Muscle layer of duodenum (tissue), 2 donors: ENCODE measurements around the gene ATP2A3.
A peak's percentile ranks its signal among the peaks of the same experiment; 100 is the strongest.

Experiments used
- H3K27ac ChIP-seq: one replicate; pipeline ENCODE4 v1.7.0; 2013; ENCODE audit warnings: mild to moderate bottlenecking, low read length
- H3K27me3 ChIP-seq: one replicate; pipeline ENCODE4 v1.7.0; 2013; ENCODE audit warnings: low read depth, mild to moderate bottlenecking, control low read depth, low read length
- H3K36me3 ChIP-seq, 2 donors: one replicate each; pipeline ENCODE4 v1.7.0; 2013; ENCODE audit warnings: low read length in 2 of 2, control low read depth in 1 of 2, mild to moderate bottlenecking in 1 of 2; ENCODE audit not compliant: insufficient read depth in 2 of 2, control insufficient read depth in 1 of 2
- H3K4me1 ChIP-seq, 2 donors: one replicate each; pipeline ENCODE4 v1.7.0; 2013; ENCODE audit warnings: low read length in 2 of 2, mild to moderate bottlenecking in 2 of 2, control low read depth in 1 of 2, moderate library complexity in 1 of 2; ENCODE audit not compliant: insufficient read depth in 2 of 2, control insufficient read depth in 1 of 2
- H3K4me3 ChIP-seq, 2 donors: one replicate each; pipeline ENCODE4 v1.7.0; 2013; ENCODE audit warnings: low read length in 2 of 2, low read depth in 1 of 2, mild to moderate bottlenecking in 1 of 2
- H3K9me3 ChIP-seq, 2 donors: one replicate each; pipeline ENCODE4 v1.7.0; 2013; ENCODE audit warnings: low read length in 2 of 2, control low read depth in 1 of 2, mild to moderate bottlenecking in 1 of 2; ENCODE audit not compliant: control insufficient read depth in 1 of 2
- donor health status: healthy.

Gene ATP2A3

DNA sequence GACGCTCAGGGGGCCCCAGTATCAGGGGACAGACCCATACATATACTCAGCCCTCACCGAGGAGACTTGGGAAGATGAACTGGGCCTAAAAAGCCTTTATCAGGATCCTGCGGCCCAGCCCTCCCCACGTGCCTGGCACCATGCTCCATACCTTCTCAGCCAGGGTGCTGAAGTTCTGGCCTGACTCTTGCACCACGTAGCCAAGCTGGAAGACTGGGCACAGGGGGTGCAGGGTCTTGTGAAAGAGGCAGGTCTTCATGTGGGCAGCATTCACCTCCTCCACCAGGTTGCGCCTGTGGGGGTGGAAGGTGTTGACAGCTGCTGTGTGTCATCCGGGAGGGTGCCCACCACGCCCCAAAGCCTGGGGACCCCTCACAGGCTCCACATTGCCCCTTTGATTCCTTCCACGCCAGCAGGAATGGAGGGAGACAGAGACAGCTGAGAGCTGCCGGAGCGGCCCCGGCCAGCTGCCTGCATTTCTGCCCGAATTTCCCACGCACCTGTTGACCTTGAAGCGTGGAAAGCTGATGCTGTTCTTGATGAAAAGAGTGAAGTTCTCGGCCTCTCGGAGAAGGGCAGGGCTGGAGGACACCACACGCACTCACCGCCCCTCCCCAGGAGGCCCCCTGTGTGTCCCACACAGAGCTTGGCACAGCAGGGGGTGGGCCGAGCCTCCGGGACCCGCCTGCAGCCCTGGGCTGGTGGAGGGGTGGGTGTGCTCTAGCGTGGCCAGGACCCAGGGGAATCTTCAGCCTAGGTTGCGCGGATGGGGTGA, 61.0 kb downstream of the ATP2A3 start:
- H3K4me1 ChIP-seq = no peaks in the 10 kb centered on the region
- H3K27ac ChIP-seq = no peak overlapping the region
- no peak overlapping the region for H3K4me3 ChIP-seq
- no peaks in the 10 kb centered on the region for H3K9me3 ChIP-seq
- no peaks in the 10 kb centered on the region for H3K36me3 ChIP-seq
- no peaks in the 10 kb centered on the region for H3K27me3 ChIP-seq

DNA sequence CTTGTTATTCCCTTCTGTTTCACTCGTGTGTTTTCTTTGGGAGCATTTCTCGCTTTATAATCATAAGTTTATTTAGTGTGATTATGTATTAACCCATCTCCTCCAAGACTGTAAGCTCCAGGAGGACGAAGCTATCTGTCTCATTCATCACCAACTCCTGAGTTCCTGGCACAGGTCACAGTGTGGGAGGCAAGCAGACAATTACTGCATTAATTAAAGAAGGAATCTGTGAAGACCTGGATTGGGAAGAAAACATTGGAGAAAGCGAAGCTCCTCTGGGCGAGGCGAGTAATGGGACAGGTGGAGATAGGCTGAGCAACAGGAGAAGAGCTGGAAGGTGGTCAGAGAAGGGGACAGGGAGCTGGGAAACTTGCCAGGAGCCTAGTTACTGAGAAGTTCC, 63.6 kb downstream of the ATP2A3 start:
- no peaks in the 10 kb centered on the region for H3K9me3 ChIP-seq
- H3K27ac ChIP-seq = no peak overlapping the region
- H3K4me1 ChIP-seq = no peaks in the 10 kb centered on the region
- no peaks in the 10 kb centered on the region for H3K36me3 ChIP-seq
- no peaks in the 10 kb centered on the region for H3K27me3 ChIP-seq
- no peak overlapping the region for H3K4me3 ChIP-seq

DNA sequence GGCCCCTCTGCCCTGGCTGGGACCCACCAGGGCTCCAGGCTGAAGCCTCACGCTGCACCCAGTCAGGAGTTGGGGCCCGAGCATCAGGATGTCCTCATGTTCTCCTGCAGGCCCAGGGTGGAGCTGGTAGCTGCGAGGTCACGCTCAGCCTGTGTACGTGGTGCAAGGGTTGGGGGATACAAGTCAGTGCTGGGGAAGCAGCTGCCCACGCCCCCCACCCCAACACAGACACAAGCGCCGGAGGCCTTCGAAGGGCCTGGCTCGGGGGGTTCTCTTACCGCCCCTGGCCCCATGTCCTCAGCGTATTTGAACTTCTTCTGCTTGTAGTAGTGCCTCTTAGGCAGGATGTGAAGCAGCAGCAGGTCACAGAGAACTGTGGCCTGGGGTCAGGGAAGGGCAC, 66.5 kb downstream of the ATP2A3 start:
- H3K4me3 ChIP-seq = no peak overlapping the region
- no peaks in the 10 kb centered on the region for H3K36me3 ChIP-seq
- peaks cover 13 to 14% of the 10 kb centered on the region in 2 donors for H3K4me1 ChIP-seq
- H3K27ac ChIP-seq = no peak overlapping the region
- no peaks in the 10 kb centered on the region for H3K27me3 ChIP-seq
- no peaks in the 10 kb centered on the region for H3K9me3 ChIP-seq

DNA sequence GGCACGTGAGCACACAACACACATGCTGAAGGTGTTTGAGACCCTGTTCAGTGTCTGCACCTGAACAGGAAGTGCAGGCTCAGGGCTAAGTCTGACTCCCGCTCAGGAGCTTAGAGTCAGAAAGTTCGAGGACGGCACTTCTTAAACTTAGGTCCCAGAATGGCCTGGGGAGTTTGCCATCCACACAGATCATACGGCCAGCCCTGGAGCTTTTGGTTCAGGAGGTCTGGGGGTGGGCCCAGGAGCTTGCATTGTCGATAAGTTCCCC, 67.3 kb downstream of the ATP2A3 start:
- Histone ChIP-seq H3K36me3 (no peaks in the 10 kb centered on the region), H3K4me1 (peaks cover 14 to 20% of the 10 kb centered on the region in 2 donors), H3K4me3 (no peak overlapping the region), H3K27me3 (no peaks in the 10 kb centered on the region), H3K27ac (no peak overlapping the region), H3K9me3 (no peaks in the 10 kb centered on the region)

DNA sequence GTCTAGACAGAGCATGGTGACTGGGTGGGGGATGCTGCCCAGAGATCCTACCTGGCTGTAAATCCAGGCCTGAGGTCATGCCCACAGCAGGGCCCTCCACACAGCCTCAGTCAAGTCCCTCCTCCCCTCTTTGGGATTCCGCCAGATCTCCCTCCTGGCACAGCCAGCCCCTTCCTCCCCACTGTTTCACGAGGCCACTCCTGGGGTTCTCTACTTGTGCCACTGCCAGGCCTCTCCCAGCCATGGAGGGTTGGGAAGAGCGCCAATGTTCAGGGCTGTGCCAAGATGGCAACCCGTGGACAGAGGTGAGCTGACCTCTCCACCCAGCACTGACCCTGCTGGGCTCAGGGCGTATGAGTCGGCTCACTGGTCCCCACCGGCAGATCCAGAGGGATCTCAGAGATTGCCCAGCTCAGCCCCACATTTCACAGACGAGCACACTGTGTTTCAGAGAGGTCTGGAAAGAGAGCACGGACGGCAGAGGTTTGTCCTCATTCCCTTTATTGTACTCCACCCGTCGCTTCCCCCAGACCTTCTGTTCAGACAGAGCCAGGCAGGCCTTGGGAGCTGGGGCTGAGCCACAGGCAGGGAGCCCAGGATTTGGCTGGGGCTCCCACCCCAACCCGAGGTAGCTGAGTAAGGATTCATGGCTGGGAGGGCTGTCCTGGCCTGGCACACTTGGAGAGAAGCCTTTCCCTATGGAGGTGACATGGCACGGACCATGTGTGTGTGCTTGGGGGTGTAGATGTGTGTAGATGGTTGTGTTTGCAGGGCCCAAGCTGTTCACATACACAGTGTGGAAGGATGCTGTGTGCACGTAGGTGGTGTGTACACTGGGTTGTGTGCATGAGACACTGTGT, 67.9 kb downstream of the ATP2A3 start:
- Histone ChIP-seq H3K9me3 (no peaks in the 10 kb centered on the region), H3K36me3 (no peaks in the 10 kb centered on the region), H3K4me3 (no peak overlapping the region), H3K27me3 (no peaks in the 10 kb centered on the region), H3K4me1 (peaks cover 16 to 25% of the 10 kb centered on the region in 2 donors), H3K27ac (no peak overlapping the region)

DNA sequence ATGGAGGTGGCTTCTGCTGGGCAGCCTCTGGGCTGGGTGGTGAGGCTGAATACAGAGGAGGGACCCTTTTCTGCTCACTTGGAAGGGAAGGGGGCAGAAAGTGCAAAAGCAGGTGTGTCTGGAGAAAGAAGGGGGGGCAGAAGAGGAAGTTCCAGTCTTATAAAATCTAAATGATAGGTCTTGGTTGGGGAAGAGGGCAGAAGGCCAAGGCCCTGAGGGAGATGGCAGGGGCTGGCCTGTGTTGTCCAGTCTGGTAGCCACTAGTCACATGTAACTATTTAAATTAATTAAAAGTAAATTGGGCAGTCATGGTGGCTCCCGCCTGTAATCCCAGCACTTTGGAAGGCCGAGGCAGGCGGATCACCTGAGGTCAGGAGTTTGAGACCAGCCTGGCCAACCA, 68.9 kb downstream of the ATP2A3 start:
- H3K4me1 ChIP-seq = peaks cover 25 to 35% of the 10 kb centered on the region in 2 donors
- no peak overlapping the region for H3K4me3 ChIP-seq
- no peaks in the 10 kb centered on the region for H3K27me3 ChIP-seq
- peak overlapping the region; percentile 50 for H3K27ac ChIP-seq
- no peaks in the 10 kb centered on the region for H3K9me3 ChIP-seq
- no peaks in the 10 kb centered on the region for H3K36me3 ChIP-seq

DNA sequence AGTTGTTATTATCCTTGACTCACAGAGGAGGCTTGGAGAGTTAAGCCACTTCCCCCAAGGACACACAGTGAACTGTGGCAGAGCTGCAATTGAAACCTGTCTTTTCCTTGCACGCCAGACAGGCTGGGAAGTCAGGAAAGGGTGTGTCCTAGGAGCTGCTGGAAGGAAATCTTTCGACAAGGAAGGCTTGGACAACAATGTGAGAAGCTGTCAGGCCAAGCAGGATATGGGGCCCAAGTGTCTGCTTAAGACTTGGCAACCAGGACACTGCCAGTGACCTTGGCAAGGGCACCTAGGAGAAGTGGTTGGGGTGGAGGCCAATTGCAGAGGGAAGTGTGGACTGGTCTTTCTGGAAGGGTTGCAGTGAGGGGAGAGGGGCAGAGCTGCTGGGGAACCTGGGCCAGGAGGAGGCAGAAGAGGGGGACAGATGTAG, 69.3 kb downstream of the ATP2A3 start:
- Histone ChIP-seq H3K36me3 (no peaks in the 10 kb centered on the region), H3K4me1 (peaks cover 28 to 39% of the 10 kb centered on the region in 2 donors), H3K9me3 (no peaks in the 10 kb centered on the region), H3K4me3 (no peak overlapping the region), H3K27ac (peak overlapping the region; percentile 50), H3K27me3 (no peaks in the 10 kb centered on the region)

DNA sequence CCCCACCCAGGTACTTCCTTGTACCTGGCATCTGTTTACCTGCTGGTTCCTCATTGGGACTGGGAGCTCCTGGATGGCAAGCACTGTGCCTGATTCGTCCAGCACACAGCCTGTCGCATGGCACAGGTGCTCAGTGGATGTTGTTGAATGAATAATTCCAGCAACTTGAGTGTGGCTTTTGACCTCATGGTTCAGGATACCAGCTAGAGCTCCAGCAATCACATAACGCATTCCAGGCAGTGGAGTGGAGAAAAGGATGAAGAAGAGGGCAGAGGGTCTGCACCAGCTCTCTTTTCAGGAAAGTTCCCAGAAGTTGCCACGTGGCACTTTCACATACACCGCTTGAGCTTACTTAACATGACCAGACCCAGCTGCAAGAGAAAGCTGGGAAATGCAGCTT, 70.0 kb downstream of the ATP2A3 start:
- Histone ChIP-seq H3K4me1 (peaks cover 28 to 44% of the 10 kb centered on the region in 2 donors), H3K36me3 (no peaks in the 10 kb centered on the region), H3K9me3 (no peaks in the 10 kb centered on the region), H3K27ac (peak overlapping the region; percentile 50), H3K27me3 (no peaks in the 10 kb centered on the region), H3K4me3 (no peak overlapping the region)

DNA sequence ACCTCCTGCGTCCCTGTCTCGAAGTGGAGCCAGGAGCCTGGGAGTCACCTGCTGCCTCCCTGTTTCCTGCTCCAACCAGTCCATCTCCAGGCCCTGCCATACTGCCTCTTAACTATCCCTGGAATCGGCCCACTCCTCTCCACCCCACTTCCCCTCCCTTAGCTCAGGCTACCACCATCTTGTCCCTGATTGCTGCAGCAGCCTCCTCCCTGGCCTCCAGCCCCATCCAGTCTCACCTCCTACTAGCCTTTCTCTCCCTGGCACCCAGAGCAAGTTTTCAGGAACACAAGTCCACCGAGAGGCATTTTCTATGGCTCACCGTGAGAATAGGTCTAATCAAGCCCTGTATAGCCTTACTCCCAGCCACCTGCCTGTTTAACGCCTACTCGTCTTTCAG, 70.5 kb downstream of the ATP2A3 start:
- peaks cover 28 to 44% of the 10 kb centered on the region in 2 donors for H3K4me1 ChIP-seq
- H3K9me3 ChIP-seq = no peaks in the 10 kb centered on the region
- peak overlapping the region; percentile 37 to 73 for H3K4me3 ChIP-seq
- no peaks in the 10 kb centered on the region for H3K27me3 ChIP-seq
- no peaks in the 10 kb centered on the region for H3K36me3 ChIP-seq
- H3K27ac ChIP-seq = peak overlapping the region; percentile 19

DNA sequence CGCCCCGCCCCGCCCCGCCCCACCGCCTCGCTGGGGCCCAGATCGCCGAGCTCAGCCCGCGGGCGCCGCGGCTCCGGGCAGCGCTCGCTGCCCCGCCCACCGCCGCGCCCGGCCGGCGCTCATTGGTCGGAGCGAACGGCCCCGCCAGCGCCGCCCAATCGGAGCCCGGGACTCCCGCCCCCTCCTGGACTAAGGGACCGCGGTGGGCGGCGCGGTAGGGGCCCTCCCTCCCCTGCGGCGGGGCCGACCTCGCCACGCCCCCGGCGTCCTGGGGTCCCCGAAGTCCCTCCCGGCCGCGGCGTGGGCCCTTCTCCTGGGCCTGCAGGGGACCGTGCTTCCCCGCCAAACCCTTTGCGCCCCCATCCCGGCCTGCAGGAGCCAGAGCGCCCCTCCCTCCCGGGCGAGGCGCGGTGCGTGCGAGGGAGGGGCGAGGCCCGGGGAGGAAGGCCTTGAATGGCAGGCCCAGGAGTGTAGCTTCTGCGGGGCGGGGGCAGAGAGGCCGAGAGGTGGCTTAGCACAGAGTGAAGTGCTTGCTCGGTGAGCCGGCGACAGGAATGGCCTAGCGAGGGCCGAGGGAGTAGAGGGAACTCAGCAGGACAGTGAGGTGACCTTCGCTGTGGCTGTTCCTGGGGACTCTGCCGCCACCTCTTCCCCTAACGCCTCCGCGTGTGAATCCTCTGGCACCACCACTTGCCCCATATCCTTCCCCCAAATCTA, 71.1 kb downstream of the ATP2A3 start, which contains the start of gene CAMKK1:
Gene CAMKK1 (minus strand): TSS at position 51 of the 717 bp plus-strand sequence. CDS start 7,366 bp downstream, outside the sequence.
- Histone ChIP-seq H3K27me3 (no peaks in the 10 kb centered on the region), H3K4me3 (peak within 1 kb of the TSS; percentile 37 to 75), H3K4me1 (peaks cover 30 to 47% of the 10 kb centered on the region in 2 donors), H3K36me3 (no peaks in the 10 kb centered on the region), H3K27ac (peak within 1 kb of the TSS; percentile 19), H3K9me3 (no peaks in the 10 kb centered on the region)
